Testis (tissue), 2 donors: ENCODE results near the gene COPG2.
"Not testable (repeated sequence)": the region's sequence is repeated elsewhere in the genome, so short reads cannot be mapped to it uniquely, and the experiment has no call there.

Experiments
- POLR2A ChIP-seq: fragments of 450-650 bp; IDR thresholded peaks from one replicate; pipeline ENCODE4 v1.6.1; 2017; ENCODE audit warnings: antibody characterized with exemption, mild to moderate bottlenecking, moderate library complexity
- TF ChIP-seq, protein P1 (sequence below), 3 experiments: fragments of 450-650 bp in 2 of 3; fragments of 200-600 bp in 1 of 3; sonication (generic) in 1 of 3; IDR thresholded peaks; one replicate each; pipeline ENCODE4 v1.5.1; 2016 to 2019; ENCODE audit warnings: antibody characterized with exemption in 3 of 3, mild to moderate bottlenecking in 2 of 3, moderate library complexity in 1 of 3

DNA sequence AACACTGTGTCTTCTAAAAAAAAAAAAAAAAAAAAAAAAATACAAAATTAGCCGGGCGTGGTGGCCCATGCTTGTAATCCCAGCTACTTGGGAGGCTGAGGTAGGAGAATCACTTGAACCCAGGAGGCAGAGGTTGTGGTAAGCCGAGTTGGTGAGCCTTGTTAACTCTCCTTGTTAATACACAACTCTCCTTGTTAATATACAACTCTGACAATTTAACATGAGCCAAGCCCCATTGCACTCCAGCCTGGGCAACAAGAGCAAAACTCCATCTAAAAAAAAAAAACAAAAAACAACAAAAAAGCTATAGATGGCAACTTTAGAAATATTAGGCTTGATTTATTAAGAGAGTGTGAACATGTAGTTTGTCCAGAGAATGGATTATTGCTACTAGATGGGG lies 156.5 kb downstream of the COPG2 start:
- TF ChIP-seq, protein P1, sequence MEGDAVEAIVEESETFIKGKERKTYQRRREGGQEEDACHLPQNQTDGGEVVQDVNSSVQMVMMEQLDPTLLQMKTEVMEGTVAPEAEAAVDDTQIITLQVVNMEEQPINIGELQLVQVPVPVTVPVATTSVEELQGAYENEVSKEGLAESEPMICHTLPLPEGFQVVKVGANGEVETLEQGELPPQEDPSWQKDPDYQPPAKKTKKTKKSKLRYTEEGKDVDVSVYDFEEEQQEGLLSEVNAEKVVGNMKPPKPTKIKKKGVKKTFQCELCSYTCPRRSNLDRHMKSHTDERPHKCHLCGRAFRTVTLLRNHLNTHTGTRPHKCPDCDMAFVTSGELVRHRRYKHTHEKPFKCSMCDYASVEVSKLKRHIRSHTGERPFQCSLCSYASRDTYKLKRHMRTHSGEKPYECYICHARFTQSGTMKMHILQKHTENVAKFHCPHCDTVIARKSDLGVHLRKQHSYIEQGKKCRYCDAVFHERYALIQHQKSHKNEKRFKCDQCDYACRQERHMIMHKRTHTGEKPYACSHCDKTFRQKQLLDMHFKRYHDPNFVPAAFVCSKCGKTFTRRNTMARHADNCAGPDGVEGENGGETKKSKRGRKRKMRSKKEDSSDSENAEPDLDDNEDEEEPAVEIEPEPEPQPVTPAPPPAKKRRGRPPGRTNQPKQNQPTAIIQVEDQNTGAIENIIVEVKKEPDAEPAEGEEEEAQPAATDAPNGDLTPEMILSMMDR (IDR thresholded peaks at IDR 0.05): not testable (repeated sequence)
- TF ChIP-seq POLR2A: not testable (repeated sequence)
